Effector memory CD8-positive, alpha-beta T cell (primary cell): ENCODE results near the gene MFN1.

ENCODE experiments used
- ATAC-seq: fragments of 150-1000 bp; cut with Tn5 transposase; replicated peaks from 2 replicates; pipeline ENCODE4 v1.10.0; 2021; ENCODE audit warnings: mild to moderate bottlenecking, moderate library complexity
- DNase-seq, 3 experiments: peaks; one replicate each; pipeline ENCODE4 v3.0.0; 2021
- H3K27ac Mint-ChIP-seq, 2 donors: one replicate each; pipeline ENCODE4 v1.8.0; 2022; ENCODE audit warnings: mild to moderate bottlenecking in 2 of 2, mixed read lengths in 2 of 2, moderate library complexity in 2 of 2
- H3K27me3 Mint-ChIP-seq, 2 donors: one replicate each; pipeline ENCODE4 v1.8.0; 2022; ENCODE audit warnings: mixed read lengths in 2 of 2
- H3K36me3 Mint-ChIP-seq: one replicate; pipeline ENCODE4 v1.8.0; 2022; ENCODE audit warnings: mild to moderate bottlenecking, moderate library complexity, mixed read lengths; ENCODE audit not compliant: insufficient read depth
- H3K4me1 Mint-ChIP-seq, 2 donors: one replicate each; pipeline ENCODE4 v1.8.0; 2022; ENCODE audit warnings: low read depth in 2 of 2, mixed read lengths in 2 of 2
- H3K4me3 Mint-ChIP-seq, 2 donors: one replicate each; pipeline ENCODE4 v1.8.0; 2022; ENCODE audit warnings: mild to moderate bottlenecking in 2 of 2, mixed read lengths in 2 of 2, moderate library complexity in 2 of 2
- H3K9me3 Mint-ChIP-seq, 2 donors: one replicate each; pipeline ENCODE4 v1.8.0; 2022; ENCODE audit warnings: mixed read lengths in 2 of 2

MFN1 gene

GRCh38 chr3:179425075-179425474 is 77.6 kb downstream of the MFN1 start:
- peak overlapping the region in 1 of 2 donors; percentile 11 for H3K27ac Mint-ChIP-seq
- no peak overlapping the region for H3K4me3 Mint-ChIP-seq

GRCh38 chr3:179428876-179429548 is 81.5 kb downstream of the MFN1 start:
- H3K4me3 Mint-ChIP-seq = no peak overlapping the region
- no peak for ATAC-seq
- no peak for DNase-seq
- peaks cover 5% of the 10 kb centered on the region for H3K36me3 Mint-ChIP-seq
- H3K4me1 Mint-ChIP-seq = no peaks in the 10 kb centered on the region
- peaks cover 10 to 42% of the 10 kb centered on the region in 2 donors for H3K27me3 Mint-ChIP-seq
- no peak overlapping the region for H3K27ac Mint-ChIP-seq
- no peaks in the 10 kb centered on the region for H3K9me3 Mint-ChIP-seq

More at GRCh38 chr3:179425075-179425474, 77.6 kb downstream of the MFN1 start:
- peaks cover 2% of the 10 kb centered on the region for H3K36me3 Mint-ChIP-seq
- DNase-seq (no peak), ATAC-seq (no peak)
- H3K9me3 Mint-ChIP-seq = no peaks in the 10 kb centered on the region
- H3K4me1 Mint-ChIP-seq = no peaks in the 10 kb centered on the region
- peaks cover 4 to 18% of the 10 kb centered on the region in 2 donors for H3K27me3 Mint-ChIP-seq

- peaks cover 6 to 32% of the 10 kb centered on the region in 2 donors for H3K27me3 Mint-ChIP-seq
- no peak overlapping the region for H3K4me3 Mint-ChIP-seq
- ATAC-seq = no peak
- no peaks in the 10 kb centered on the region for H3K9me3 Mint-ChIP-seq
- no peak for DNase-seq
- H3K4me1 Mint-ChIP-seq = no peaks in the 10 kb centered on the region
- H3K27ac Mint-ChIP-seq = no peak overlapping the region
- peaks cover 3% of the 10 kb centered on the region for H3K36me3 Mint-ChIP-seq
These were observed 82.9 kb downstream of the MFN1 start for GRCh38 chr3:179430277-179430870.

- no peak for ATAC-seq
These were observed 84.5 kb downstream of the MFN1 start for GRCh38 chr3:179432021-179432420.

GRCh38 chr3:179432451-179432850 is 84.9 kb downstream of the MFN1 start:
- Mint-ChIP-seq H3K9me3 (no peaks in the 10 kb centered on the region), H3K27me3 (peaks cover 6 to 31% of the 10 kb centered on the region in 2 donors), H3K4me3 (no peak overlapping the region), H3K36me3 (peaks cover 2% of the 10 kb centered on the region), H3K27ac (no peak overlapping the region), H3K4me1 (no peaks in the 10 kb centered on the region)
- ATAC-seq = no peak
- DNase-seq = no peak

More at GRCh38 chr3:179432021-179432420, 84.5 kb downstream of the MFN1 start:
- no peak overlapping the region for H3K4me3 Mint-ChIP-seq
- peaks cover 6 to 31% of the 10 kb centered on the region in 2 donors for H3K27me3 Mint-ChIP-seq
- H3K36me3 Mint-ChIP-seq = peaks cover 2% of the 10 kb centered on the region
- no peaks in the 10 kb centered on the region for H3K9me3 Mint-ChIP-seq
- H3K27ac Mint-ChIP-seq = no peak overlapping the region
- no peak for DNase-seq
- H3K4me1 Mint-ChIP-seq = no peaks in the 10 kb centered on the region

GRCh38 chr3:179436517-179436916 is 89.0 kb downstream of the MFN1 start:
- no peak overlapping the region for H3K4me3 Mint-ChIP-seq
- H3K27ac Mint-ChIP-seq = no peak overlapping the region
- DNase-seq (no peak), ATAC-seq (no peak)
- no peaks in the 10 kb centered on the region for H3K9me3 Mint-ChIP-seq
- H3K36me3 Mint-ChIP-seq = peaks cover 2% of the 10 kb centered on the region
- peaks cover 6 to 16% of the 10 kb centered on the region in 2 donors for H3K27me3 Mint-ChIP-seq
- peaks cover 5 to 14% of the 10 kb centered on the region in 2 donors for H3K4me1 Mint-ChIP-seq

- peak overlapping the region in 1 of 2 donors; percentile 27 for H3K4me3 Mint-ChIP-seq
These were observed 91.3 kb downstream of the MFN1 start for GRCh38 chr3:179438841-179439240.

More at GRCh38 chr3:179438841-179439240, 91.3 kb downstream of the MFN1 start:
- Mint-ChIP-seq H3K27ac (peak overlapping the region in 1 of 2 donors; percentile 32), H3K4me1 (peaks cover 5 to 14% of the 10 kb centered on the region in 2 donors), H3K36me3 (no peaks in the 10 kb centered on the region), H3K9me3 (no peaks in the 10 kb centered on the region), H3K27me3 (peaks cover 0 to 4% of the 10 kb centered on the region in 2 donors)
- no peak for DNase-seq
- peak; percentile 56 for ATAC-seq
